Mesothelial cell of epicardium (in vitro differentiated cells): Measurements from ENCODE around the gene RNFT2. TPM values are rescaled to one million over a fixed set of nuclear protein-coding genes. Genes with fewer than 3 reads are reported as not detected.
A peak's percentile ranks its signal among the peaks of the same experiment; 100 is the strongest.

Experiments used
- DNase-seq, 2 experiments: peaks; one replicate each; pipeline ENCODE4 v3.0.0; 2021; ENCODE audit warnings: low spot score in 2 of 2; ENCODE audit not compliant: unreplicated experiment in 2 of 2
- H3K27ac Mint-ChIP-seq: 2 replicates; pipeline ENCODE4 v1.8.0; 2021; ENCODE audit warnings: mixed read lengths
- H3K27me3 Mint-ChIP-seq: 2 replicates; pipeline ENCODE4 v1.8.0; 2021; ENCODE audit warnings: low read depth, mixed read lengths
- H3K36me3 Mint-ChIP-seq: 2 replicates; pipeline ENCODE4 v1.8.0; 2021; ENCODE audit warnings: mixed read lengths
- H3K4me1 Mint-ChIP-seq: 2 replicates; pipeline ENCODE4 v1.8.0; 2021; ENCODE audit warnings: mixed read lengths
- H3K4me3 Mint-ChIP-seq: 2 replicates; pipeline ENCODE4 v1.8.0; 2021; ENCODE audit warnings: mild to moderate bottlenecking, moderate library complexity, mixed read lengths
- H3K9me3 Mint-ChIP-seq: 2 replicates; pipeline ENCODE4 v1.8.0; 2021; ENCODE audit warnings: mixed read lengths
- CTCF ChIP-seq: fragments of 200-600 bp; sonication (generic); IDR thresholded peaks from one replicate; pipeline ENCODE4 v1.5.0; 2021; ENCODE audit warnings: antibody characterized with exemption; ENCODE audit not compliant: unreplicated experiment
- total RNA-seq: library from RNA; stranded (reverse); gene quantifications from 3 replicates; pipeline ENCODE4 v1.2.1, GENCODE V29; 2021

Gene RNFT2
- total RNA-seq, 1 donor from 2014 or later, result 27.7 TPM

GRCh38 chr12:116759783-116760621, 21.9 kb downstream of the RNFT2 start:
- Mint-ChIP-seq H3K27ac (peak overlapping the region; percentile 55), H3K9me3 (no peaks in the 10 kb centered on the region), H3K4me1 (no peaks in the 10 kb centered on the region), H3K36me3 (peaks cover 20% of the 10 kb centered on the region), H3K4me3 (peak overlapping the region; percentile 70), H3K27me3 (no peaks in the 10 kb centered on the region)
- DNase-seq, result no peak
- no peak for TF ChIP-seq CTCF

DNA sequence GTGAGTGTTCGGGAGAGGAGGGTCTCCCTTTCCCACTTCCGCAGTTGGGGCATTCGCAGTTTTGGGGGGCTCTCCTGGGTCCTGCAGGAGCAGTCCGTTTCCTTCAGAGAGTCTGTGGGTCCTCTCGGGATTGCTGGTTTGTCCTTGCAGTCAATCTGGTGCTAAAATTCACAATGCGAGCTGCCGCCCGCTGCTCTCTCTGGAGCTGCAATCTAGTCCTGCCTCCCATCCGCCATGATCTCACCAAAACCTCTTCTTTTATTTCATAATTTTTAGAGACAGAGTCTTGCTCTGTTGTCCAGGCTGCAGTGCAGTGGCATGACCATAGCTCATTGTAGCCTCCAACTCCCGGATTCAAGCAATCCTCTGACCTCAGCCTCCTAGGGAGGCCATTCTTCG, 22.5 kb downstream of the RNFT2 start:
- Mint-ChIP-seq H3K27ac (peak overlapping the region; percentile 55), H3K4me1 (no peaks in the 10 kb centered on the region), H3K27me3 (no peaks in the 10 kb centered on the region), H3K36me3 (peaks cover 19% of the 10 kb centered on the region), H3K4me3 (peak overlapping the region; percentile 70), H3K9me3 (no peaks in the 10 kb centered on the region)
- DNase-seq, result no peak
- TF ChIP-seq CTCF, result no peak

GRCh38 chr12:116761499-116761898, 23.4 kb downstream of the RNFT2 start:
- no peak overlapping the region for H3K27ac Mint-ChIP-seq
- DNase-seq, result no peak

GRCh38 chr12:116765271-116765670, 27.2 kb downstream of the RNFT2 start:
- H3K4me1 Mint-ChIP-seq, result no peaks in the 10 kb centered on the region
- no peak for TF ChIP-seq CTCF
- no peaks in the 10 kb centered on the region for H3K27me3 Mint-ChIP-seq
- no peak overlapping the region for H3K27ac Mint-ChIP-seq
- no peak for DNase-seq
- no peaks in the 10 kb centered on the region for H3K9me3 Mint-ChIP-seq
- no peak overlapping the region for H3K4me3 Mint-ChIP-seq
- peaks cover 11% of the 10 kb centered on the region for H3K36me3 Mint-ChIP-seq

More at GRCh38 chr12:116761499-116761898, 23.4 kb downstream of the RNFT2 start:
- H3K4me1 Mint-ChIP-seq, result no peaks in the 10 kb centered on the region
- no peak for TF ChIP-seq CTCF
- peaks cover 15% of the 10 kb centered on the region for H3K36me3 Mint-ChIP-seq
- H3K4me3 Mint-ChIP-seq, result no peak overlapping the region
- no peaks in the 10 kb centered on the region for H3K9me3 Mint-ChIP-seq
- no peaks in the 10 kb centered on the region for H3K27me3 Mint-ChIP-seq

- DNase-seq, result no peak
- Mint-ChIP-seq H3K36me3 (peaks cover 11% of the 10 kb centered on the region), H3K27me3 (no peaks in the 10 kb centered on the region), H3K27ac (no peak overlapping the region), H3K9me3 (no peaks in the 10 kb centered on the region), H3K4me3 (no peak overlapping the region), H3K4me1 (no peaks in the 10 kb centered on the region)
- no peak for TF ChIP-seq CTCF
These were observed 28.2 kb downstream of the RNFT2 start for GRCh38 chr12:116766285-116766684.
